ENCODE results near the gene WDR64. TPM values are rescaled to one million over a fixed set of nuclear protein-coding genes. Genes with fewer than 3 reads are reported as not detected.
"Not testable (repeated sequence)": the region's sequence is repeated elsewhere in the genome, so short reads cannot be mapped to it uniquely, and the experiment has no call there.

Gene WDR64
- polyA plus RNA-seq, 3 donors = 0.42 to 0.51 (median 0.44) TPM

DNA sequence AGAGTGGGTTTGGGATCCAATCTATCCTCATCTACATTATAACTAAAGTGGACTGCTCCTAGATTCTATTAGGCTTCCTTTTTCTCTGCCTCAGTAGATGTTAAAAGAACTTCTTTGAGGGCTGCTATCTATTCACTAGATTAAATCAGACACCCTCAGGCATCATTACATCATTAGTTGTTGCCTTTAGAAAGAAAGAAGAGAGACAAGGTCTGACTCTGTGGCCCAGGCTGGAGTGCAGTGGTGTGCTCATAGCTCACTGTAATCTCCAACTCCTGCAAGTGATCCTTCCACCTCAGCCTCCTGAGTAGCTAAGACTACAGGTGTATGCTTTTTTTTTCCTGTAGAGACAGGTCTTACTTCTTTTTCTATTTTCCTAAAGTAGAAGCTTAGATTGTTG is 124.8 kb downstream of the WDR64 start:
- DNase-seq (ENCODE audit: low read depth in 3 of 3, low spot score in 2 of 3) = no peak

DNA sequence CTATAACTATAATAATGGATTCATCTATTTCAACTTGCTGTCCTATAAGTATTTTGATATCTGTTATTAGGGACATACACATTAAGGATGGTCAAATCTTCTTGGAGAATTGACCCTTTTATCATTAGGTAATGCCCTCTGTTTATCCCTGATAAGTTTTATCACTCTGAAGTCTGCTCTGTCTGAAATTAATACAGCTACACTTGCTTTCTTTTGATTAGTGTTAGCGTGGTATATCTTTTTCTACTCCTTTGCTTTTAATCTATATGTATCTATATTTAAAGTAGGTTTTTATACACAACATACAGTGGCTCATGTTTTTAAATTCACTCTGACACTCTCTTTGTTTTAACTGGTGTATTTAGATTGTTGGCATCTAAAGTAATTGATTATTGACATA is 126.0 kb downstream of the WDR64 start:
- DNase-seq (ENCODE audit: low read depth in 3 of 3, low spot score in 2 of 3) = no peak

DNA sequence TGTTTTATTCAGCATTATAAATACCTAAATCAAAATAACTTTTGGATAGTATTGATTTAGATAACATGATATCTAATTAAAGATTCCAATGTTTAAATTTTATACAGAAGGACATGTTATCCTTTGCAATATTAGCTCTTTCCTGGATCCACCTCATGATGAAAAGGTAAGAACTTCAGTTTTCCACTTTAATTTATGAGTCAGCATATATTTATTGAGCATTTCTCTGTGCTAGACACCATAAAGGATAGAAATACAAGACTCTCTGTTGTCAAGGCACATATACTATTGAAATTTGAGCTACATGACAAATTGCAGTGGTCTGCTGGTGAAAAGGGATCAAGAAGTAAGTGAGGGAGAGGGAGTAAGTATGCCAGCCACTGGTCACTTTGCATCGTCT is 127.8 kb downstream of the WDR64 start:
- no peak for DNase-seq (ENCODE audit: low read depth in 3 of 3, low spot score in 2 of 3)

DNA sequence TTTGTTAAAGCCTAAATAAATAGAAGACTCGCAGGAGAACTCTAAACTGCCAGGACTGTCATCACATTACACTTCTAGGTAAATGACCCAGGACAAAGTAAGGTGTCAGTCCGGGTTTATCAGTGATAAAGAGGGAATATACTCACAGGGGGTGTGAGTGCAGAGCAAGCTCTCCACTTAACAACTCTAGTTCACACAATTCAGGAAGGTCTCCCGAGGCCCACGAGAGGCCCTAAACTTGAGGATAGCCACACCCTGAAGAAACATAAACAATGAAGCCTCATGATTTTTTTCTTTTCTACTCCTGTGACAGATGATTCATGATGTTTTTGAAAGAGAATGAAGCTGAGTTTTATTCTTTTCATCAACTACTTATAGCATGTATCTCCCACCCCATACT is 130.3 kb downstream of the WDR64 start:
- DNase-seq (ENCODE audit: low read depth in 3 of 3, low spot score in 2 of 3) = no peak

DNA sequence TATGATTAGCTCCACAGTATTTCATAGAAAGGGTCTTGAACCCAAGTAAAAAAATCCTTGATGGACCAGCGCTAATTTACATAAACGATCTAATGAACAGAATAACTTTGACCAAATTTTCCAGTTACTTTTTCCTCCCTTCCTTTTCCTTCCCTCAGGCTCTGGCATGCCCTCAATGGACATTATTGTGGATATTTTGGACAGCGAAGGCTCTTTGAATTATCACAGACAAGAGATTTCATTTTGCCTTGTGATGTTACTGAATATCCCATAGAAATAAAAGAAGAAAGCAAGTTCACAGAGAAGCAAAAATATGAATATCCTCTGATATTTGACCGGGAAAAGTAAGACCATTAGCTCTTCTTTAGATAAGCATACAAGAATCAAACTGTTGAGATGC is 135.6 kb downstream of the WDR64 start:
- DNase-seq (ENCODE audit: low read depth in 3 of 3, low spot score in 2 of 3) = no peak

DNA sequence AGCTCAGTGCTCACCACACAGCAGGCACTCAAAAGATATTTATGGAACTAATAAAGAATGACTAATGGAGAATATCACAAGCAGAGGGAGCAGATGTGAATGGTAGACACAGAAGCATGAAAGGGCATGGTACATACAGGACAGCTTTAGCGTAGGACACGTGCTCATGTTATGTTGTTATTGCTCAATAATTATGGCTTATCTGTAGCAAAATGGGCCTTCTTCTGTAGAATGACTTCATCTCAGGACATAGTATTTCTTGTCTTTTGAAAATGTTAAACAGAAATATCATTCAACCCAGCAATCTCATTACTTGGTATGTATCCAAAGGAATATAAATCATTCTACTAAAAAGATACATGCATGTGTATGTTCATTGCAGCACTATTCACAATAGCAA is 137.0 kb downstream of the WDR64 start:
- no peak for DNase-seq (ENCODE audit: low read depth in 3 of 3, low spot score in 2 of 3)

DNA sequence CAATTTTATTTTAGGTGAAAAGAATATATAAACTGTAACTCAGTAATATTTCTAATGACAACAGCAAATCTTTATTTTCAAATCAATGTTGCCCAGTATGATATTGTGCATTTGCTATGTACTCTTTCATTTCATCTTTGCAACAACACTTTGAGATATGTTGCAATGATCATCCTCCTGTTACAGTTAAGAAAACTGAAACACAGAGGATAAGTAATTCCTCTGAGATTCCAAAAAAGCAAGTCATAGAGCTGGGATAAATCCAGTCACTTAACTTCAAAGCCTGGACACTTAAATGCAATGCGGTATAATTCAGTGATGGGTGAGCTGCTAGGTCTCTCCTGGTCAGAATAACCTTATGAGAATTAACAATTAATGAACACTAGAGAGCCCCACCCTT is 147.3 kb downstream of the WDR64 start:
- no peak for DNase-seq (ENCODE audit: low read depth in 3 of 3, low spot score in 2 of 3)

DNA sequence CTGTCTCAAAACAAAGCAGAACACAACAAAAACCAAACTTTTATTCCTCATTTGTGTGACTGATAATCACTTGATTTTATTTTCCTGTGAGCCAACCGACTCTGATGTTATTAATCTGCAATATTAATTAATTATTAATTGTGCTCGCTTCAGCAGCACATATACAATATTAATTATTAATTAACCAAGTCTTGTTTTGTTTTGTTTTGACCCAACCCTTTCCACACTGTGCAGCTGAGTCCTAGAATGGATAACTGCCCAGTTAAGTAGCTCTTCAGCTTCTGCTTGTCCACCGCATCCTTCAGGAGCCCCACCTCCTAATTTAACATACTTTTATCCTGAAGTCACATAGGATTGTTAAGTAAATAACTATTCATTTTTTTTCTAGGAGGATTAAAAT is 148.6 kb downstream of the WDR64 start:
- DNase-seq (ENCODE audit: low read depth in 3 of 3, low spot score in 2 of 3) = no peak

DNA sequence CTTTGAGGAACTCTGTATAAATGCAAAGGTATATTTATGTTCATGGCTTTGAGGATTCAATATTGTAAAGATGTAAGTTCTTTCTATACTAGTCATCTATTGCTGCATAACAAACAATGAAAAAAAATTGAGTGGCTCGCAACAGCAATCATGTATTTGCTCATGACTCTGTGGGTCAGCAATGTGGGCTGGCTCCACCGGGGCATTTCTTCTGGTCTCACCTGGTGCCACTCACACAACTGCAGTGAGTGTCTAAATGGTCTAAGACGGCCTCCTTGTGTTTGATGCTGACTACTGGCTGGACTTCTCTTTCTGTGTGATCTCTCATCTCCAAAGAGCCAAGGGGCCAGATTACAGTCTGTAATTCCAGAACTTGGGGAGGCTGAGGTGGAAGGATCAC is 150.8 kb downstream of the WDR64 start:
- no peak for DNase-seq (ENCODE audit: low read depth in 3 of 3, low spot score in 2 of 3)

DNA sequence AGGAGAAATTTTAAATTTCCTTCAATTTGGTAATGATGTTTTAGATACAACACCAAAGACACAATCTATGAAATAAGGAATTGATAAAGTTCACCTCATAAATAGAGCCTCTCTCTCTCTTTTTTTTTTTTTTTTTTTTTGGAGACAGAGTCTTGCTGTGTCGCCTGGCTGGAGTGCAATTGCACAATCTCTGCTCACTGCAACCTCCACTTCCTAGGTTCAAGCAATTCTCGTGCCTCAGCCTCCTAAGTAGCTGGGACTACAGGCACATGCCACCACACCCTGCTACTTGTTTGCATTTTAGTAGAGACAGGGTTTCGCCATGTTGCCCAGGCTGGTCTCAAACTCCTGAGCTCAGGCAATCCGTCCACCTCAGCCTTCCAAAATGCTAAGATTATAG is 152.6 kb downstream of the WDR64 start:
- not testable (repeated sequence) for DNase-seq (ENCODE audit: low read depth in 3 of 3, low spot score in 2 of 3)

DNA sequence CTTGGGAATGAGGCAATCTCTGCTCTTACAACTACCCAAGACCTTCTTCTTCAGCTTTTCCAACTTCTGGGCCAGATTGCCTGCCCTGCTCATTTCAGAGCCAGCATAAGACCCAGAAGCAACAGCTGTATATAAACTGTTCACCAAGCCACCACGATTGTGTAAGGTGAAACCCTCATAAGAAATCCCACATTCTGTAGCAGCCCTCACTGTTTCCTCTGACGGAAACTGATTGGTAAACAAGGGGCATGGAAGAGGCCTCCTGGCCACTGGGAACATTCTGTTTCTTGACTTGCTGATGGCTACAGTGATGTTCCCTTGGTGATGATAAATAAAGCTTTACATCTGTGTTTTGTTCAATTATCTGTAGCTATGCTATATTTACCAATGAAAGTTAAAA is 156.2 kb downstream of the WDR64 start:
- no peak for DNase-seq (ENCODE audit: low read depth in 3 of 3, low spot score in 2 of 3)

DNA sequence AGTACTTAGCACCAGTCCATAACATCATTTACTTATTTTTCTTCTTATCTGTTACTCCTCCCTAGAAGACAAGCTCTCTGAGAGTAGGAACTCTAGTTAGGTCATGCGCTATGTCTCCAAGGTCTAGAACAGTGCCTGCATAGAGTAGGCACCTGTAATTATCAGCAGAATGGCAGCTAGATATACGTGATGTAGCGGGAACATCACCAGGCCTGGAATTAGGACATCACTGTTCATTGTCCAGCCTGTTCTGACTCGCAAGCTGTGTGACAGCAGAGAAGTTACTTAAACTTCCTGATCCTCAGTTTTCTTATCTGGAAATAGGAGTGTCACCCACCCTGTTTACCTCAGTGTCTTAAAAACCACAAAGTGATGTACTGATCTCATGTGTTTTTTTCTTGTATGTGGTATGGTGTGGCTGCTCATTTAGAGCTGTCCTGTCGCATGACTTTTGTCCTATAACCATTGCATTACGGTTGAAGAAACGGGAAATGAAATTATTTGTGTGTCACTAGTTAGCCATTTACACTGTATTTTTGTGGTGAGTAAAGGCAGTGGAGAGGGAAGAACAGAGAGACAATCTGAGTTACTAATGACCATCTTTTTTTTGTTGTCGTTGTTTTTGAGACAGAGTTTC is 158.8 kb downstream of the WDR64 start:
- DNase-seq (ENCODE audit: low read depth in 3 of 3, low spot score in 2 of 3) = no peak

DNA sequence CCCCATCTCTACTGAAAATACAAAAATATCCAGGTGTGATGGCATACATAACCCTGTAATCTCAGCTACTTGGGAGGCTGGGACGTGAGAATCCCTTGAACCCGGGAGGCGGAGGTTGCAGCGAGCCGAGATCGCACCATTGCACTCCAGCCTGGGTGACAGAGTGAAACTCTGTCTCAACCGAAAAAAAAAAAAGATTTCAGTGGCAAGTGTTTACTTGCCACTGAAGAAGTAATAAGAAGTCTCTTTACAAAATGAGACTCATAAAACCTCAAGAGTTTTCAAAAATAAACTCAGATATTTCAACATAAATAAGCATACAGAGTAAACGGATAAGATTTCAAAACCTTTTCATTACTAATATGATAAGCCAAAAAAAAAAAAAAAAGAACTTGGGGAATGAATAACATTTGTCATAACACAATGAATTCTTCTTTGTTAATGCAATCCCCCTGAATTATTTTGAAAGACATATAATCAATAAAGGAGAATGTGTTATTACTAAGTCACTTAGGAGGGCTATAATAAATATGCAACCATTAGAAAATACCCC is 161.8 kb downstream of the WDR64 start:
- no peak for DNase-seq (ENCODE audit: low read depth in 3 of 3, low spot score in 2 of 3)

DNA sequence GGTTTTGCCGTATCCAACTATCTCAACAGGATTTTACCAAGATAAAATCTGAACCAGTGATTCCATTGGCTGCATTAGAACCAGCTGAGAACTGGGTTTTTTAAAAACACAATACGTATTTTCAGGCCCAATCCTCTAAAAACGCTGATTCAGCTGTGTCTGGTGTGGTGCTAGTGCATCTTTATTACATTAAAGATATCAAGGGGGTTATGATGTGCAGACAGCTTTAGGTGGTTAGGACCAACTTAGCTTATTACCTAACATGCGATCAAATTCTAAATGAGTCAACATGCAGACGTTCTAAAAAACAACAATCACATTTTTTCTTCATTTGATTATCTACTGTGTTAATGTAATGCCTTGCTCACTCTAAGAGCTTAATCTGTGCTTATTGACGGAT is 163.9 kb downstream of the WDR64 start:
- DNase-seq (ENCODE audit: low read depth in 3 of 3, low spot score in 2 of 3) = no peak

DNA sequence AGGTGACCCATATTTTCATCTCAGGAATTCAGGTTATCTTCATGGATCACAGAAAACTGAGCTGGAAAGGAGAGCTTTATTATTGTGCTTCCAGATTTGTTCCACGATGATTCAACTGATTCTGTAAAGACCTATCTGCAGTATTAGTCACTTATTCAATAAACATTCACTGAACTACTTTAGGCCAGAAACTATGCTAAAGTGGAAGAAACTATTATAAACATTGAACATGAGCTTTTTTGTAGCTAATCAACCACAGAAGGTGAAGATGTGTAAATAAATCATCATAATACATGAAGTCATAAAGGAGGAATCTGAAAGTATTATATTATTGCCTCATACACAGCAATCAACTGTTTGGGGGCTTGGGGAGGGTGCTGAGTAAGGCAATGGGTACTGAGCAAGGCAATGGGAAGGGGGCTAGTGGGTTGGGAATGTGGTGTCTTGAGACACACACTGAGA is 165.3 kb downstream of the WDR64 start:
- no peak for DNase-seq (ENCODE audit: low read depth in 3 of 3, low spot score in 2 of 3)

DNA sequence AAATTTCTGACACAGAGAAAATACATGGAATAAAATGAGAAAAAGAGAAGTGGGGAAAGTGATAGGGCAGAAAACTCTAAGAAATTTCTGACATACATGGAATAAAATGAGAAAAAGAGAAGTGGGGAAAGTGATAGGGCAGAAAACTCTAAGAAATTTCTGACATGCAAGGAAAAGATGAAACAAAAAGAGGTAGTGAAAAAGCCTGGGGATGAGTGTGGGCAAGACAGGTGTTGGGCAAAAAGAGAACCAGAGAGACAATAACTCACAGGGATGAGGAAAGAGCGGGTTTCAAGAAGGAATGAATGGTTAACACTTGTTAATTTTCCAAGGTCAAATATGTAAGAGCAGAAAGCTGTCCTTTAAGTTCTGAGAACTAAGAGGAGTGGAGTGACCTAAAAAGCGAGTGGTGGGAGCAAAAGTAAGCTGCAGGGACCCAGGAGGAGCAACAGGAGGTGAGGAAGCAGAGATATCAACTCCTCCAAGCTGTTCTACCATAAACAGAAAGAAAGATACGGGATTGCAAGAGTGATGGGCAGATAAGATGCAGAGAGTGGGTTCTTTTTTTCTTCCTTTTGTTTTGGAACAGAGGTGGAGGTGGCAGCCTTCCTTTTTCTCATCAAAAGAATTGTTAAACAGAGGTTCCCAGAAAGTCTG is 166.0 kb downstream of the WDR64 start:
- no peak for DNase-seq (ENCODE audit: low read depth in 3 of 3, low spot score in 2 of 3)

DNA sequence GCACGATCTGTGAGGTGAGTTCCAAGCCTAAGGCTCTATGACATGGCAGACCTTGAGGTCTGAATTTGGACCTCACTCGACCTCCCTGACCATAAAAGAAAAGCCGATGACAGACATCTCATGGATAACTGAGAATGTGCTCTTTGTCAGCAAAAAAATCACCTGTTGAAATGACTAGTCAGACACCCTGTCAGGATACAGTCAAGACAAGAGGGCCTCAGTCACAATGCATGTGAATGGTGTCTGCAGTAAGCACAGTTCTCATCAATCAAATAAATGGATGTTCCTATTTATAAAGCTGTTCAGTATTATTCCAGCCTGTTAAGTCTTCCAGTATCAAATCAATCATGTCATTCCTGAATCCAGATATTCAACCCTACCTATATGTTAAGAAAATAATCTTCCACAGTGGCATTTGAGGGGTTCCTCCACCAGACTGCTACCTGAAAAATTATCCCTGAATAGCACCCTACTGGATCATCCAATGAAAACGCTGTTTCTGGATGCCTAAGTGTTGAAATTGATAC is 167.3 kb downstream of the WDR64 start:
- no peak for DNase-seq (ENCODE audit: low read depth in 3 of 3, low spot score in 2 of 3)

DNA sequence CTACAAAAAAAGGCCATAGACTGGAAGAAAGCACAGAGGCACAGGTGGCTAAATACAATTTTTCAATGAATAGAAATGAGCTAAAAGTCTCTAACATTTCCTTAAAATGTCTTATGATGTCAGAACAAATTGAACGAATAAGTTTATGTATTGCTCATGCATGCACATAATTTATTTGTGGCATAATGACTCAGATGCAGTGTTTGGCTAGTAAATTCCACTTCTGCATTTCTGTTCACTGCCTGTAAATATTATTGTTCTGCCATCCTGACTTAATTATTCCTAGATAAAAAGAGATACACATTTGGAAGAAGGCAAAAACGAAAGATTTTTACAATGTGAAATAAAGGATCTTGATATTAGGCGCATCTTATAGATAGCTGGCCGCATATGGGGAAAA is 169.3 kb downstream of the WDR64 start:
- DNase-seq (ENCODE audit: low read depth in 3 of 3, low spot score in 2 of 3) = no peak

DNA sequence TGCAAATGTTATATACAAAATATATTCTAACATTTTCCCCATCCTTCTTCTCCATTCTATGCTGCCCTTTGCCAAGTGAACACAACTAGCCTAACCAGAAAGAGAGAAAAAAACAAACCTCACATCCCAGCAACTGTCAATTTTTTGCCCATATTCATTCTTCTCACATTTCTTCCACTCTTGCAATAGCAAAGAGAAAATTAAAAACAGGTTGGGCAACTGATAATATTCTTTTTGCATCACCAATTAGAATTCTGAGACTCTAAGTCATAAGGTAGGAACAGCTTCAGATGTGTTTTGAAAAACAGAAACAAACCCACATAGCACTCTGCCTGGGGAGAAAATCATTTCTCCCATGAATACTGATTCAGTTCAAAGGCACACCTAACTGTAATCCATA is 170.8 kb downstream of the WDR64 start:
- DNase-seq (ENCODE audit: low read depth in 3 of 3, low spot score in 2 of 3) = no peak

DNA sequence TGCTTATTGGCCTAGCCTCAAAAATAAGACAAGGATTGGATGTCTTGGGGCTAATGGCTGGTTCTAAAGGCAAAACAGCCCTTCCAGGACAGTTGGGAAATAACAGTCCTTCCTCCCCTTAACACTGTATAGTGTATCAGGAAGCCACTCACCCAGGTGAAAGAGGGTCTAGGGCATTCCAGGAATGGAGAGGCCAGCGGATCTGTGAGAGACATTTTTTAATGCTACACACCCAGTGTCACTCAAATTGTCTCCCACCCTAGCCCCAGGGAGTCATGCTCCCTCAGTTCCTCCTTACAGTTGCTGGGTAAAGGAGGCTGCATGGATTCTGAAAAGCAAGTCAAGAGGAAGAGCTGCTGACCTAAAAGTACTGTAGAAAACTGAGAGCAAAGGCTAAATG is 171.8 kb downstream of the WDR64 start:
- DNase-seq (ENCODE audit: low read depth in 3 of 3, low spot score in 2 of 3) = no peak

DNA sequence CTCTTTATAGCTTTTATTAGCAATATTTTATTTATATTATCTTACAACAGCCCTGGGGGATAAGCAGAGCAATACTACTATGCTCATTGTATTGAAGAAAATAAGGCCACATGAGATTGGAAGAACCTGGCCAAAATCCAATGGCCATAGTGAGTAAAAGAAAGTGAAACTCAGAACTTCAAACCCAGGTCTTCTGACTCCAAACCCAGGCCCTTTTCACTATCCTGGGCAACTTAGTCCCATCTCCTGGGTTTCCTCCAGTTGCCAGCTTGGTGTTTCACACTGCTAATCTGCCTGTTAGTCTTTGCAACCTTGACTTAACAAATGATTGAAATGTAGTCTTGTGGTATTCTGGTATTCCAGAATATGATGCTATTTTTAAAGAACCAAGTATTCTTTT is 173.5 kb downstream of the WDR64 start:
- DNase-seq (ENCODE audit: low read depth in 3 of 3, low spot score in 2 of 3) = no peak

DNA sequence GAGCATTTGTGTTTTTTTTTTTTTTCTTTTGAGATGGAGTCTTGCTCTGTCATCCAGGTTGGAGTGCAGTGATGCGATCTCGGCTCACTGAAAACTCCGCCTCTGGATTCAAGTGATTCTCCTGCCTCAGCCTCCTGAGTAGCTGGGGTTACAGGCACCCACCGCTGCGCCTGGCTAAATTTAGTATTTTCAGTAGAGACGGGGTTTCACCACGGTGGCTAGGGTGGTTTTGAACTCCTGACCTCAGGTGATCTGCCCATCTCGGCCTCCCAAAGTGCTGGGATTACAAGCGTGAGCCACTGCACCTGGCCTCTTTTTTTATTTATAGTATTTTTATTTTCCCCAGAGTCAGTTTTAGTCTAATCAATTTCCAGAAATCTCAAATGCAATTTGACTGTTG is 174.5 kb downstream of the WDR64 start:
- DNase-seq (ENCODE audit: low read depth in 3 of 3, low spot score in 2 of 3) = not testable (repeated sequence)
